Measurements from ENCODE around the gene SH3GLB2. TPM values are rescaled to one million over a fixed set of nuclear protein-coding genes. Genes with fewer than 3 reads are reported as not detected.

Gene SH3GLB2
- total and polyA plus RNA-seq, 7 experiments from 2014 or later: 22.5 to 106 (median 82.5) TPM

- no peak for DNase-seq
- Histone ChIP-seq H3K4me1 (ENCODE audit: control insufficient read depth in 2 of 2, insufficient read depth in 2 of 2, low read length in 2 of 2) (no peaks in the 10 kb centered on the region), H3K9me3 (ENCODE audit: control insufficient read depth in 2 of 3, low read length in 3 of 3) (no peaks in the 10 kb centered on the region), H3K36me3 (ENCODE audit: control insufficient read depth in 2 of 3, insufficient read depth in 3 of 3, low read length in 3 of 3) (peaks cover 0 to 43% (median 0%) of the 10 kb centered on the region in 3 experiments), H3K27ac (ENCODE audit: low read depth, low read length) (no peak overlapping the region), H3K27me3 (ENCODE audit: control insufficient read depth in 2 of 2, insufficient read depth in 2 of 2, low read length in 2 of 2) (no peaks in the 10 kb centered on the region), H3K4me3 (ENCODE audit: low read length) (no peak overlapping the region)
- Mint-ChIP-seq H3K36me3 (peaks cover 0 to 23% (median 4%) of the 10 kb centered on the region in 5 donors), H3K4me3 (no peak overlapping the region), H3K4me1 (no peaks in the 10 kb centered on the region), H3K27ac (peak overlapping the region in 1 of 9 donors; percentile 31), H3K27me3 (no peaks in the 10 kb centered on the region), H3K9me3 (no peaks in the 10 kb centered on the region)
- CTCF ChIA-PET: no interaction called here
- POLR2A ChIA-PET: no interaction called here
- no peak for ATAC-seq
- intact Hi-C loops (cut with micrococcal nuclease): no loop called here
These were observed 26.2 kb upstream of the SH3GLB2 start for GRCh38 chr9:129054163-129054851.

DNA sequence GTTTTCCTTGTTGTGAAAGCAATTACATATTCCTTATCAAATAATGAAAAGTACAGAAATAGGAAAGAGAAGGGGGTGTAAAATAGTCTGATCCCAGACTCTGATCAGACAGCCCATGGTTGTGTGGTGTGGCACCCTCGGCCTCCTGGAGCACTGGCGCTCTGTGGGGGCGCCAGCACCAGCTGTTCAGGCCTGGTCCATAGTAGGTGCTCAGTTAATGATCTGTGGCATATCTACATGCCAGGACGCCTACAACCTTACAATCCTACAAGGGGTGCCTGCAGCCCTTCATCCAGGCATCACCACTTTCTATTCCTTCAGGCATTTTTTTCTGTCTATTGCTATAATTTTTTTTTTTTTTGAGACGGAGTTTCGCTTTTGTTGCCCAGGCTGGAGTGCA, 24.9 kb upstream of the SH3GLB2 start:
- no peak overlapping the region for H3K4me3 ChIP-seq (ENCODE audit: low read length)
- DNase-seq (no peak), ATAC-seq (no peak)
- Mint-ChIP-seq H3K4me1 (no peaks in the 10 kb centered on the region), H3K9me3 (no peaks in the 10 kb centered on the region), H3K36me3 (peaks cover 0 to 24% (median 4%) of the 10 kb centered on the region in 5 donors), H3K27me3 (no peaks in the 10 kb centered on the region), H3K27ac (no peak overlapping the region), H3K4me3 (no peak overlapping the region)
- intact Hi-C loops (cut with micrococcal nuclease): no loop called here
- H3K9me3 ChIP-seq (ENCODE audit: control insufficient read depth in 2 of 3, low read length in 3 of 3): no peaks in the 10 kb centered on the region
- no peak overlapping the region for H3K27ac ChIP-seq (ENCODE audit: low read depth, low read length)
- H3K36me3 ChIP-seq (ENCODE audit: control insufficient read depth in 2 of 3, insufficient read depth in 3 of 3, low read length in 3 of 3): peaks cover 0 to 49% (median 5%) of the 10 kb centered on the region in 3 experiments
- H3K4me1 ChIP-seq (ENCODE audit: control insufficient read depth in 2 of 2, insufficient read depth in 2 of 2, low read length in 2 of 2): no peaks in the 10 kb centered on the region
- ChIA-PET CTCF (no interaction called here), POLR2A (no interaction called here)
- H3K27me3 ChIP-seq (ENCODE audit: control insufficient read depth in 2 of 2, insufficient read depth in 2 of 2, low read length in 2 of 2): no peaks in the 10 kb centered on the region

DNA sequence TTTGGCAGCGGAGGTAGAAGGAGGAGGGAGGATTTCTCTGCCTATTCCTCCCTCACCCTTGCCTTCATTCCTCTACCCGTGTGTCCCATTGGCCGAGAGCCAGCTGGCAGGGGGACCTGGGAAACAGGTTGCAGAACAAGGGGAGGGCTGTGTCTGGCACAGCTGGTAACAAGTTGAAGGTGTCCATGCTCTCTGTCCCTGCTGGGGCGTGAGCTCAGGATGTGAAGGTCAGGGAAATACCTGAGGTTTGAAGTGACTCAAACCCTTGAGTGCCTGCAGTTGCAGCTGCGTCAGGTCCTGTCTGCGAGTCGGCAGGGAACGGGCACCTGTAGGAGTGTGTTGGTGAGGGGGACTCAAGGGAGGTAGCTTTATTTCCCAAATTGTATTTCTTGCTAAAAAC, 24.5 kb upstream of the SH3GLB2 start:
- H3K9me3 Mint-ChIP-seq: no peaks in the 10 kb centered on the region
- Histone ChIP-seq H3K36me3 (ENCODE audit: control insufficient read depth in 2 of 3, insufficient read depth in 3 of 3, low read length in 3 of 3) (peaks cover 0 to 53% (median 5%) of the 10 kb centered on the region in 3 experiments), H3K4me1 (ENCODE audit: control insufficient read depth in 2 of 2, insufficient read depth in 2 of 2, low read length in 2 of 2) (no peaks in the 10 kb centered on the region), H3K4me3 (ENCODE audit: low read length) (no peak overlapping the region), H3K27ac (ENCODE audit: low read depth, low read length) (no peak overlapping the region), H3K9me3 (ENCODE audit: control insufficient read depth in 2 of 3, low read length in 3 of 3) (no peaks in the 10 kb centered on the region), H3K27me3 (ENCODE audit: control insufficient read depth in 2 of 2, insufficient read depth in 2 of 2, low read length in 2 of 2) (no peaks in the 10 kb centered on the region)
- intact Hi-C loops (cut with micrococcal nuclease): no loop called here
- ChIA-PET CTCF (no interaction called here), POLR2A (no interaction called here)
- no peak overlapping the region for H3K4me3 Mint-ChIP-seq
- peak overlapping the region in 1 of 9 donors; percentile 62 for H3K27ac Mint-ChIP-seq
- ATAC-seq (no peak), DNase-seq (no peak)
- no peaks in the 10 kb centered on the region for H3K4me1 Mint-ChIP-seq
- peaks cover 0 to 21% (median 4%) of the 10 kb centered on the region in 5 donors for H3K36me3 Mint-ChIP-seq
- H3K27me3 Mint-ChIP-seq: no peaks in the 10 kb centered on the region

DNA sequence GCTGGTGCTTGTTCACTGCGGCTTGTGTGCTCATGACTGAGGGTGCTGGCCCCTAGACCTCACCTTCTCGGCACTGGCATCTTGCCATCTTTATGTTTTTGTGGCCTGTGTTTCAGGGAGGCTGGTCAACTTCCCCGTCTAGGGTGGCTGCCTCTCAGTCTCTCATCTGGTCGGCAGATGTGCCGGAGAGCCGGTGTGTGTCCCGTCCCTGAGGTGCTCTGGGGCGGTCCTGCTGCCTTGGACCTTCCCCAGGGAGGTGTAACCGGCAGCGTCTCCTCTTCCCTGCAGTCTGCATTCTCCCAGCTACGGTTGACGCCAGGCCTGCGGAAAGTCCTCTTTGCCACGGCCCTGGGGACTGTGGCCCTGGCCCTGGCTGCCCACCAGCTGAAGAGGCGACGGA, 13.9 kb upstream of the SH3GLB2 start:
- Histone ChIP-seq H3K27me3 (ENCODE audit: control insufficient read depth in 2 of 2, insufficient read depth in 2 of 2, low read length in 2 of 2) (no peaks in the 10 kb centered on the region), H3K27ac (ENCODE audit: low read depth, low read length) (no peak overlapping the region), H3K4me1 (ENCODE audit: control insufficient read depth in 2 of 2, insufficient read depth in 2 of 2, low read length in 2 of 2) (peaks cover 11 to 15% of the 10 kb centered on the region in 2 donors), H3K36me3 (ENCODE audit: control insufficient read depth in 2 of 3, insufficient read depth in 3 of 3, low read length in 3 of 3) (peaks cover 0 to 45% (median 6%) of the 10 kb centered on the region in 3 experiments), H3K4me3 (ENCODE audit: low read length) (no peak overlapping the region), H3K9me3 (ENCODE audit: control insufficient read depth in 2 of 3, low read length in 3 of 3) (no peaks in the 10 kb centered on the region)
- ATAC-seq (no peak), DNase-seq (no peak)
- intact Hi-C loops (cut with micrococcal nuclease): no loop called here
- ChIA-PET CTCF (no interaction called here), POLR2A (no interaction called here)
- H3K9me3 Mint-ChIP-seq: peaks cover 0 to 3% (median 0%) of the 10 kb centered on the region in 11 donors
- H3K4me3 Mint-ChIP-seq: no peak overlapping the region
- H3K36me3 Mint-ChIP-seq: peaks cover 7 to 22% (median 12%) of the 10 kb centered on the region in 5 donors
- H3K27me3 Mint-ChIP-seq: no peaks in the 10 kb centered on the region
- peaks cover 15 to 32% (median 25%) of the 10 kb centered on the region in 7 donors for H3K4me1 Mint-ChIP-seq
- H3K27ac Mint-ChIP-seq: no peak overlapping the region

GRCh38 chr9:129040113-129040643, 12.0 kb upstream of the SH3GLB2 start:
- H3K9me3 Mint-ChIP-seq: peaks cover 0 to 3% (median 0%) of the 10 kb centered on the region in 11 donors
- peaks cover 13 to 17% of the 10 kb centered on the region in 2 donors for H3K4me1 ChIP-seq (ENCODE audit: control insufficient read depth in 2 of 2, insufficient read depth in 2 of 2, low read length in 2 of 2)
- DNase-seq: no peak

DNA sequence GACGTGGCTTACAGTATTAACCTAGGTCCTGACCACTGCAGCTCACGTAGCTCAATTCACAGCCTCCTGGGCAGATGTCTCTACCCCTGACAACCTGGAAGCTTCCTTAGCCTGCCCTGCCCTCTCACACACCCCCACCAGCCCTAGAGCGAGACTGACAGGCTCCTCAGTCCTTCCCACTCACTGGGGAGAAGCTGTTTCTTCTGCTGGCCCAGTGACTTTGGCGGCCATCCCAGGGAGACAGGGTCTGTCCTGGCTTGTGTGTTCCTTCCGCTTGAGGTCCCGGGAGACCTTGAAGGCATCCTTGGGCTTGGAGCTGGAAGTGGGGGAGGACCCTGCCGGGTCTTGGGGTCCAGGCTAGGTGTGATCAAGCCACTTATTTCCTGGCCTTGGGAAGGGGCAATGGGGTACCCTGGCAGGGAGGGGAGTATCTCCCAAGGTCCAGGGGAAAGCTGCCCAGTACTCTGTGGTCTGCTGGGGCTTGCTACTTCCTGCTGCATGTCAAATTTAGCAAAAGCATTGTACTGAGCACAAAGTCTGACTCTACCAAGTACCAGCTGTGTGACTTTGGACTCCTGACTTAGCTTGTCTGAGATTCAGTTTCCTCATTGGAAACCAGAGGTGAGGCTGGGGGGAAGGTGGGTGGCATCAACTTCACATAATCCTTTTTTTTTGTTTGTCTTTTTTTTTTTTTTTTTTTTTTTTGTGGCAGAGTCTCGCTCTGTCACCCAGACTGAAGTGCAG, 10.2 kb upstream of the SH3GLB2 start:
- CTCF ChIA-PET: no interaction called here
- ATAC-seq (no peak), DNase-seq (no peak)
- H3K9me3 Mint-ChIP-seq: peaks cover 0 to 1% (median 0%) of the 10 kb centered on the region in 11 donors
- Histone ChIP-seq H3K9me3 (ENCODE audit: control insufficient read depth in 2 of 3, low read length in 3 of 3) (no peaks in the 10 kb centered on the region), H3K4me1 (ENCODE audit: control insufficient read depth in 2 of 2, insufficient read depth in 2 of 2, low read length in 2 of 2) (peaks cover 13 to 17% of the 10 kb centered on the region in 2 donors), H3K4me3 (ENCODE audit: low read length) (no peak overlapping the region), H3K27ac (ENCODE audit: low read depth, low read length) (no peak overlapping the region), H3K36me3 (ENCODE audit: control insufficient read depth in 2 of 3, insufficient read depth in 3 of 3, low read length in 3 of 3) (peaks cover 0 to 31% (median 6%) of the 10 kb centered on the region in 3 experiments), H3K27me3 (ENCODE audit: control insufficient read depth in 2 of 2, insufficient read depth in 2 of 2, low read length in 2 of 2) (no peaks in the 10 kb centered on the region)
- peaks cover 7 to 17% (median 8%) of the 10 kb centered on the region in 5 donors for H3K36me3 Mint-ChIP-seq
- intact Hi-C loops (cut with micrococcal nuclease): loop anchor here (5.0 kb wide), 4 partner anchors 136 to 581 kb away; partner anchors contain the start of genes IER5L (in 1 of the 2), ODF2 (in 1 of the 2) and ZER1 (in 1 of the 2)
- H3K4me1 Mint-ChIP-seq: peaks cover 25 to 45% (median 37%) of the 10 kb centered on the region in 7 donors
- no peaks in the 10 kb centered on the region for H3K27me3 Mint-ChIP-seq
- peak overlapping the region in 3 of 9 donors; percentile 21 to 57 (median 36) for H3K27ac Mint-ChIP-seq
- peak overlapping the region; percentile 90 to 99 (median 94) for H3K4me3 Mint-ChIP-seq
- POLR2A ChIA-PET: interaction anchor here (0.6 to 2.3 kb wide), 4 partner anchors 9 to 44 kb away, joined by 3 to 10 read pairs (median 3); partner anchors contain the start of gene SH3GLB2

More at GRCh38 chr9:129040113-129040643, 12.0 kb upstream of the SH3GLB2 start:
- H3K9me3 ChIP-seq (ENCODE audit: control insufficient read depth in 2 of 3, low read length in 3 of 3): no peaks in the 10 kb centered on the region
- no peak overlapping the region for H3K4me3 ChIP-seq (ENCODE audit: low read length)
- no peak overlapping the region for H3K27ac ChIP-seq (ENCODE audit: low read depth, low read length)
- no peaks in the 10 kb centered on the region for H3K27me3 ChIP-seq (ENCODE audit: control insufficient read depth in 2 of 2, insufficient read depth in 2 of 2, low read length in 2 of 2)
- Mint-ChIP-seq H3K36me3 (peaks cover 7 to 22% (median 12%) of the 10 kb centered on the region in 5 donors), H3K27me3 (no peaks in the 10 kb centered on the region), H3K4me1 (peaks cover 25 to 45% (median 37%) of the 10 kb centered on the region in 7 donors), H3K27ac (no peak overlapping the region), H3K4me3 (peak overlapping the region in 5 of 10 donors; percentile 9 to 68 (median 39))
- intact Hi-C loops (cut with micrococcal nuclease): no loop called here
- peaks cover 0 to 45% (median 6%) of the 10 kb centered on the region in 3 experiments for H3K36me3 ChIP-seq (ENCODE audit: control insufficient read depth in 2 of 3, insufficient read depth in 3 of 3, low read length in 3 of 3)
- ChIA-PET POLR2A (no interaction called here), CTCF (no interaction called here)
- ATAC-seq: no peak

Measured in naive thymus-derived CD4-positive, alpha-beta T cell (primary cell).